Nephron progenitor cell (in vitro differentiated cells): ENCODE measurements around the gene PLEKHH2.
"Not testable (repeated sequence)": the region's sequence is repeated elsewhere in the genome, so short reads cannot be mapped to it uniquely, and the experiment has no call there.

Source experiments
- DNase-seq: peaks from one replicate; pipeline ENCODE4 v3.0.0; 2021
- H3K27ac Mint-ChIP-seq: 2 replicates; pipeline ENCODE4 v1.8.0; 2021; ENCODE audit warnings: mild to moderate bottlenecking, moderate library complexity, mixed read lengths
- H3K27me3 Mint-ChIP-seq: 2 replicates; pipeline ENCODE4 v1.8.0; 2021; ENCODE audit warnings: mild to moderate bottlenecking, low read depth, mixed read lengths; ENCODE audit not compliant: poor library complexity
- H3K36me3 Mint-ChIP-seq: 2 replicates; pipeline ENCODE4 v1.8.0; 2021; ENCODE audit warnings: low read depth, mixed read lengths
- H3K4me1 Mint-ChIP-seq: 2 replicates; pipeline ENCODE4 v1.8.0; 2021; ENCODE audit warnings: mixed read lengths
- H3K4me3 Mint-ChIP-seq: 2 replicates; pipeline ENCODE4 v1.8.0; 2021; ENCODE audit warnings: mild to moderate bottlenecking, moderate library complexity, mixed read lengths
- H3K9me3 Mint-ChIP-seq: 2 replicates; pipeline ENCODE4 v1.8.0; 2021; ENCODE audit warnings: mild to moderate bottlenecking, moderate library complexity, mixed read lengths
- CTCF ChIP-seq: fragments of 200-600 bp; sonication (generic); IDR thresholded peaks from 2 replicates; pipeline ENCODE4 v1.5.0; 2021; ENCODE audit warnings: antibody characterized with exemption

The PLEKHH2 gene

GRCh38 chr2:43685357-43685756 lies 48.3 kb downstream of the PLEKHH2 start:
- Mint-ChIP-seq H3K4me3 (no peak overlapping the region), H3K4me1 (no peaks in the 10 kb centered on the region), H3K36me3 (no peaks in the 10 kb centered on the region), H3K27me3 (peaks cover 7% of the 10 kb centered on the region), H3K9me3 (no peaks in the 10 kb centered on the region), H3K27ac (no peak overlapping the region)
- no peak for DNase-seq
- TF ChIP-seq CTCF = no peak

DNA sequence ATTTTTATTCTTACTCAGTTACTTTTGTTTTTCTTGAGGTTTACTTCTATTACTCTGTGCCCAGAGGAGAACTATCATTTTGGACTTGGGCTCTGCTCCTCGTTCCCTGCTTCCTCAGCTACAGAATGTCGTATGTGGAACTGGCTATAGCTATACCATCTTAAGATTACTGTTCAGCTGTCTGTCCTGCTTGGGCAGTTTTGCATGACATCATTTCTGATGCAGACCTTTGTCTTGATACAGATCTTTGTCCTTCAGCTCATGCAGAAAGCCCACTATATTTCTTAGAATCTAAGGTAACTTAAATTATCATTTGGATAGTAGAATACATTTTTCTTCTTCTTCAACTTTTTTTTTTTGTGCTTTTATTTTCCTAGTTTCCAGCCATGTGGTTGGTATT lies 52.9 kb downstream of the PLEKHH2 start:
- Mint-ChIP-seq H3K4me1 (no peaks in the 10 kb centered on the region), H3K27ac (no peak overlapping the region), H3K36me3 (no peaks in the 10 kb centered on the region), H3K9me3 (no peaks in the 10 kb centered on the region), H3K4me3 (no peak overlapping the region), H3K27me3 (no peaks in the 10 kb centered on the region)
- TF ChIP-seq CTCF = no peak
- no peak for DNase-seq

- H3K27ac Mint-ChIP-seq = no peak overlapping the region
- no peaks in the 10 kb centered on the region for H3K36me3 Mint-ChIP-seq
- H3K4me3 Mint-ChIP-seq = no peak overlapping the region
- no peaks in the 10 kb centered on the region for H3K9me3 Mint-ChIP-seq
- no peak for TF ChIP-seq CTCF
- H3K4me1 Mint-ChIP-seq = no peaks in the 10 kb centered on the region
- DNase-seq = no peak
- no peaks in the 10 kb centered on the region for H3K27me3 Mint-ChIP-seq
Measured at GRCh38 chr2:43692428-43692994, 55.5 kb downstream of the PLEKHH2 start.

DNA sequence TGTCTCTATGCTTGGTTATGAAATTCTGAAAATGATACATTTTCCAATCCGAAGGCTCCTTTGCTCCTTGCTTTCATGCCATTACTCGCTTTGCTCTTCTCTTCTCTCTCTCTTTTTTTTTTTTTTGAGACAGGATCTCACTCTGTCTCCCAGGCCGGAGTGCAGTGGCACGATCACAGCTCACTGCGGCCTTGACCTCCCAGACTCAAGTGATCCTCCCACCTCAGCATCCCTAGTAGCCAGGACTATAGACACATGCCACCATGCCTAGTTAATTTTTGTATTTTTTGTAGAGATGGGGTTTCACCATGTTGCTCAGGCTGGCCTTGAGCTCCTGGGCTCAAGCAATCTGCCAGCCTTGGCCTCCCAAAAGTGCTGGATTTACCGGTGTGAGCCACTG lies 61.1 kb downstream of the PLEKHH2 start:
- not testable (repeated sequence) for DNase-seq, H3K9me3 Mint-ChIP-seq, H3K36me3 Mint-ChIP-seq, H3K4me1 Mint-ChIP-seq, H3K4me3 Mint-ChIP-seq
- Mint-ChIP-seq H3K27ac (peak overlapping the region; percentile 58), H3K27me3 (peaks cover 13% of the 10 kb centered on the region)

DNA sequence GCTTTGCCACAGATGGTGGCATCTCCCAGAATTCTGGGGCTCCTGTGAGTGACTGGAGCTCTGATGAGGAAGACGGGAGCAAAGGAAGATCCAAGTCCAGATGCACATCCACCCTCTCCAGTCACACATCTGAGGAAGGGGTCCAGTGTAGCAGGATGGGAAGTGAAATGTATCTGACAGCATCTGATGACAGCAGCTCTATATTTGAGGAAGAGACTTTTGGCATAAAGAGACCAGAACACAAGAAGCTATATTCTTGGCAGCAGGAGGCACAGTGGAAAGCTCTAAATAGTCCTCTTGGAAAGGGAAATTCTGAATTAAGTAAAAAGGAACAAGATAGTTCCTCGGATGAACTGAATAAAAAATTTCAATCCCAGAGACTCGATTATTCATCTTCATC lies 62.7 kb downstream of the PLEKHH2 start:
- TF ChIP-seq CTCF = no peak
- no peaks in the 10 kb centered on the region for H3K9me3 Mint-ChIP-seq
- H3K27ac Mint-ChIP-seq = no peak overlapping the region
- no peaks in the 10 kb centered on the region for H3K36me3 Mint-ChIP-seq
- H3K4me1 Mint-ChIP-seq = peaks cover 6% of the 10 kb centered on the region
- H3K4me3 Mint-ChIP-seq = no peak overlapping the region
- H3K27me3 Mint-ChIP-seq = peaks cover 13% of the 10 kb centered on the region
- no peak for DNase-seq

DNA sequence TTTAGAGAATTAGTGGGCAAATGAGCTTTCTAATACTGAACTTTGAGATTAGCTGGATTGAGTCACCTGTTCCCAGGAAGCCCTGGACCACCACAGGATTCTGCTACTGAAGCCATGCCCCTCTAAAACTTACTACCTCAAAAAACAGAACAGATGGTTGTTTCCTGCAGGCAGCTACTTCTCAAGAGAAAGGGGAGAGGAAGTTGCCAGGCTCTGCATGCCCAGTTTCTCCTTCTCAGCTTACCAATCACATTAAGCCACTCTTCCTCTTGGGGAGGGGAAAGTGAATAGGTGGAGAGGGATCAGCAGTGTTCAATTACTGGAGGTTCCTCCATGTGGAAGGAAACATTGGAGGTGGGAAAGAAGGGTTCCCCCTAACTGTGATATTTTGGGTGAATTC lies 64.1 kb downstream of the PLEKHH2 start:
- no peak for TF ChIP-seq CTCF
- Mint-ChIP-seq H3K4me3 (no peak overlapping the region), H3K9me3 (no peaks in the 10 kb centered on the region), H3K36me3 (no peaks in the 10 kb centered on the region), H3K4me1 (peaks cover 6% of the 10 kb centered on the region), H3K27me3 (peaks cover 13% of the 10 kb centered on the region), H3K27ac (no peak overlapping the region)
- no peak for DNase-seq
